Keratinocyte (primary cell): ENCODE results near the gene TOMM6. TPM values are rescaled to one million over a fixed set of nuclear protein-coding genes. Genes with fewer than 3 reads are reported as not detected.

ENCODE experiments used
- DNase-seq: peaks from one replicate; pipeline ENCODE4 v3.0.0-alpha.2; 2011; ENCODE audit warnings: low read depth, missing footprints, low spot score
- FAIRE-seq: peaks from 2 replicates; lab custom pipeline; 2011; peaks lifted over from hg19 to GRCh38; lab: Jason Lieb, UNC
- H2AFZ ChIP-seq: 2 replicates; pipeline ENCODE4 v1.6.0; 2012; ENCODE audit warnings: low read length, control low read depth, inconsistent platforms; ENCODE audit not compliant: control insufficient read depth
- H3K27ac ChIP-seq: 2 replicates; pipeline ENCODE4 v1.5.1; 2011; ENCODE audit warnings: low read length; ENCODE audit not compliant: control insufficient read depth, insufficient read depth
- H3K27me3 ChIP-seq: 3 replicates; pipeline ENCODE4 v1.6.0; 2011; ENCODE audit warnings: low read length; ENCODE audit not compliant: control insufficient read depth, insufficient read depth; ENCODE audit errors: extremely low read depth
- H3K36me3 ChIP-seq, 2 experiments: 2 replicates in 1 of 2; 3 replicates in 1 of 2; pipeline ENCODE4 v1.5.1; 2011; ENCODE audit warnings: low read length in 2 of 2, mild to moderate bottlenecking in 1 of 2; ENCODE audit not compliant: control insufficient read depth in 2 of 2, insufficient read depth in 2 of 2; ENCODE audit errors: extremely low read depth in 1 of 2
- H3K4me1 ChIP-seq: 3 replicates; pipeline ENCODE4 v1.5.1; 2011; ENCODE audit warnings: low read length; ENCODE audit not compliant: control insufficient read depth, insufficient read depth; ENCODE audit errors: extremely low read depth
- H3K4me2 ChIP-seq: 3 replicates; pipeline ENCODE4 v1.6.0; 2011; ENCODE audit warnings: low read depth, low read length; ENCODE audit not compliant: control insufficient read depth, insufficient read depth; ENCODE audit errors: extremely low read depth
- H3K4me3 ChIP-seq, 3 experiments: fragments of 200-600 bp in 1 of 3; sonication (generic) in 1 of 3; 2 replicates in 2 of 3; 3 replicates in 1 of 3; pipeline ENCODE4 v1.5.1; 2011 to 2016; ENCODE audit warnings: low read length in 3 of 3, mild to moderate bottlenecking in 3 of 3, control low read depth in 2 of 3, inconsistent platforms in 1 of 3, low read depth in 1 of 3, mixed read lengths in 1 of 3, mixed run types in 1 of 3, moderate library complexity in 1 of 3; ENCODE audit not compliant: control insufficient read depth in 2 of 3, insufficient read depth in 2 of 3; ENCODE audit errors: extremely low read depth in 1 of 3
- H3K79me2 ChIP-seq: 2 replicates; pipeline ENCODE4 v1.6.0; 2012; ENCODE audit warnings: low read length; ENCODE audit not compliant: control insufficient read depth, insufficient read depth
- H3K9ac ChIP-seq: 3 replicates; pipeline ENCODE4 v1.6.0; 2011; ENCODE audit warnings: low read length; ENCODE audit not compliant: control insufficient read depth, insufficient read depth; ENCODE audit errors: extremely low read depth
- H3K9me1 ChIP-seq: 3 replicates; pipeline ENCODE4 v1.6.0; 2011; ENCODE audit warnings: low read length; ENCODE audit not compliant: control insufficient read depth, insufficient read depth; ENCODE audit errors: extremely low read depth
- H3K9me3 ChIP-seq: 2 replicates; pipeline ENCODE4 v1.5.1; 2012; ENCODE audit warnings: low read depth, low read length; ENCODE audit not compliant: control insufficient read depth
- H4K20me1 ChIP-seq: 3 replicates; pipeline ENCODE4 v1.6.0; 2011; ENCODE audit warnings: low read length; ENCODE audit not compliant: control insufficient read depth, insufficient read depth; ENCODE audit errors: extremely low read depth
- CTCF ChIP-seq, 3 experiments: IDR thresholded peaks in 1 of 3; conservative IDR thresholded peaks in 1 of 3; optimal IDR thresholded peaks in 1 of 3; 2 replicates in 2 of 3; 3 replicates in 1 of 3; pipeline versions ENCODE3 to v1.5.1; 2011; ENCODE audit warnings: low read length in 3 of 3, mild to moderate bottlenecking in 3 of 3, moderate library complexity in 2 of 3, control low read depth in 1 of 3, inconsistent platforms in 1 of 3; ENCODE audit not compliant: insufficient read depth in 2 of 3; ENCODE audit errors: extremely low read depth in 1 of 3
- EZH2 ChIP-seq: IDR thresholded peaks from one replicate; pipeline ENCODE4 v1.6.1; 2012; ENCODE audit warnings: inconsistent platforms, mild to moderate bottlenecking, low read length, moderate library complexity
- dilution Hi-C: fragments of 300-500 bp; cut with MboI; formaldehyde crosslinking; loops from one replicate; pipeline ENCODE4 v1.7.0; 2020; ENCODE audit warnings: low sequenced_read_pairs; ENCODE audit not compliant: extremely low pct_ligation_motif_present
- polyA plus RNA-seq, 5 experiments: library from polyadenylated mRNA; depleted of rRNA in 3 of 5; stranded (reverse) in 3 of 5; stranded (forward) in 1 of 5; unstranded in 1 of 5; fragments of >200 nt; gene quantifications; 1 replicate in 1 of 5; 2 replicates in 3 of 5; 3 replicates in 1 of 5; pipeline versions ENCODE4 v1.2.1 to v1.2.3, GENCODE V29; 2011 to 2012; ENCODE audit warnings: missing spikeins in 2 of 5, low read depth in 1 of 5, low replicate concordance in 1 of 5

TOMM6 gene
- polyA plus RNA-seq, 1 donor (not counting 4 experiments of a cell fraction or from before 2014, with no cell fraction given) = 374 TPM

- DNase-seq = no peak
Measured at GRCh38 chr6:41756354-41756753, 31.1 kb upstream of the TOMM6 start.

GRCh38 chr6:41757271-41757670 lies 30.2 kb upstream of the TOMM6 start:
- no peak overlapping the region for H3K9ac ChIP-seq
- H3K36me3 ChIP-seq = no peaks in the 10 kb centered on the region
- no peak for DNase-seq
- H4K20me1 ChIP-seq = no peaks in the 10 kb centered on the region
- no peak overlapping the region for H3K4me3 ChIP-seq
- no peak for FAIRE-seq
- TF ChIP-seq CTCF (optimal IDR thresholded peaks at IDR 0.05 in 1 of 3, IDR thresholded peaks at IDR 0.05 in 1 of 3, conservative IDR thresholded peaks at IDR 0.05 in 1 of 3; ENCODE audit: extremely low read depth in 1 of 3, insufficient read depth in 2 of 3, low read length in 3 of 3) (no peak), EZH2 (no peak)
- no peak overlapping the region for H3K4me2 ChIP-seq
- no peaks in the 10 kb centered on the region for H3K9me3 ChIP-seq
- peaks cover 6% of the 10 kb centered on the region for H3K27me3 ChIP-seq
- dilution Hi-C loops = no loop called here
- no peaks in the 10 kb centered on the region for H3K9me1 ChIP-seq
- no peaks in the 10 kb centered on the region for H3K79me2 ChIP-seq
- no peak overlapping the region for H3K27ac ChIP-seq
- no peaks in the 10 kb centered on the region for H3K4me1 ChIP-seq
- H2AFZ ChIP-seq = no peak overlapping the region

More at GRCh38 chr6:41756354-41756753, 31.1 kb upstream of the TOMM6 start:
- Histone ChIP-seq H3K9me3 (no peaks in the 10 kb centered on the region), H3K36me3 (no peaks in the 10 kb centered on the region), H3K79me2 (no peaks in the 10 kb centered on the region), H3K9me1 (no peaks in the 10 kb centered on the region), H3K27ac (no peak overlapping the region), H4K20me1 (no peaks in the 10 kb centered on the region), H3K4me1 (no peaks in the 10 kb centered on the region), H3K4me2 (no peak overlapping the region), H3K4me3 (no peak overlapping the region), H2AFZ (no peak overlapping the region), H3K9ac (no peak overlapping the region), H3K27me3 (peaks cover 6% of the 10 kb centered on the region)
- dilution Hi-C loops = no loop called here
- FAIRE-seq = no peak
- no peak for TF ChIP-seq EZH2
- no peak for TF ChIP-seq CTCF (optimal IDR thresholded peaks at IDR 0.05 in 1 of 3, IDR thresholded peaks at IDR 0.05 in 1 of 3, conservative IDR thresholded peaks at IDR 0.05 in 1 of 3; ENCODE audit: extremely low read depth in 1 of 3, insufficient read depth in 2 of 3, low read length in 3 of 3)
